Neuron (in vitro differentiated cells): ENCODE results near the gene SLC35E3.

ENCODE experiments used
- H2AFZ ChIP-seq: one replicate; pipeline ENCODE4 v1.6.1; 2013; ENCODE audit warnings: low read depth, mild to moderate bottlenecking, inconsistent platforms, low read length, moderate library complexity
- H3K27me3 ChIP-seq: one replicate; pipeline ENCODE4 v1.6.1; 2013; ENCODE audit warnings: low read length; ENCODE audit not compliant: insufficient read depth
- H3K36me3 ChIP-seq: one replicate; pipeline ENCODE4 v1.6.1; 2013; ENCODE audit warnings: low read length; ENCODE audit not compliant: insufficient read depth
- H3K4me1 ChIP-seq: one replicate; pipeline ENCODE4 v1.6.1; 2013; ENCODE audit warnings: low read length; ENCODE audit not compliant: insufficient read depth
- H3K4me3 ChIP-seq: 2 replicates; pipeline ENCODE4 v1.5.1; 2013; ENCODE audit warnings: mild to moderate bottlenecking, low read length, moderate library complexity
- H3K9me3 ChIP-seq: one replicate; pipeline ENCODE4 v1.6.1; 2013; ENCODE audit warnings: low read length

The SLC35E3 gene

DNA sequence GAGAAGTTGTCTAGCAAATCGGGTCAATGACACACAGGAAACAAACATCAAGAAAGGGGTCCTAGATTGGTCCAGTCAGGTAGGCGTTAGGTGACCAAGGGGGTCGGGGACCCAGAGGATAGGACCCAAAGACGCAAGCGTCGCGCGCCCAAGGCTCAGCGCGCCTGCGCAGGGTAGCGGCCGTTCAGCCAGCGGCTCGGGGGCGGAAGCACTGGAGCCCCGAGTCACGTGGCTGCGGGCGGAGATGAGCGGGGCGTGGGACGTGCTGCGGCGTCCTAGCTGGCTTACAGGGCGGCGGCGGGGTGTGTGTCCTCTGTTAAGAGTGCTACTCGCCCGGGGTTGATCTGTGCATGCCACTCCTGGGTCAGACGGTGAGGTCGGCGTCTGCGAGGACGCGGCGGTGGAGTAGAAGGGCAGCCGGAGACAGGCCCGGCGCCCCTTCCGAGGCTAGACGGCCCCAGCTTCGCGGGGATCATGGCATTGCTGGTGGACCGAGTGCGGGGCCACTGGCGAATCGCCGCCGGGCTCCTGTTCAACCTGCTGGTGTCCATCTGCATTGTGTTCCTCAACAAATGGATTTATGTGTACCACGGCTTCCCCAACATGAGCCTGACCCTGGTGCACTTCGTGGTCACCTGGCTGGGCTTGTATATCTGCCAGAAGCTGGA is at the start of gene SLC35E3:
Gene SLC35E3 (plus strand): TSS at position 273 of the 668 bp plus-strand sequence. CDS start 202 bp downstream, at position 475.
- H2AFZ ChIP-seq, result peak within 1 kb of the TSS; percentile 93
- no peaks in the 10 kb centered on the region for H3K27me3 ChIP-seq
- H3K4me3 ChIP-seq, result peak within 1 kb of the TSS; percentile 89
- H3K4me1 ChIP-seq, result peaks cover 17% of the 10 kb centered on the region
- peaks cover 28% of the 10 kb centered on the region for H3K36me3 ChIP-seq
- H3K9me3 ChIP-seq, result no peaks in the 10 kb centered on the region

DNA sequence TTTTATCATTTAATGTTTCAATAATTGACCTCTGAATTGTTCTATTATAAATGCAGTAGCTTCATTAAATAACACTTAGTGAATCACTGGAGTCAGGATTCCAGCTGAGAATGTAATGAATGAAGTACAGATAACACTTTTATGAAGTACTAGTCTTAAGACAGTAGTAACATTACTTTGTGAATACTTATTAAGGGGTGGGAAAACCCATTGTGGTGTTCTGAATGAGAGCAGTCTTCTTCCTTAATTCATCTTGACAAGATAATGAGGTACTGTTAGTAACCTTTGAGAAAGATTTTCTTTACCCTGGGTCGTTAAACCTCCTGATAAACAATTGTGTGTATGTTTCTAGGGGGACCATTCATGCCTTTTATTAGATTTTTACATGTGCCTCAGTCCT is 46.5 kb upstream of the SLC35E3 start:
- Histone ChIP-seq H3K36me3 (peaks cover 76% of the 10 kb centered on the region), H2AFZ (no peak overlapping the region), H3K4me3 (no peak overlapping the region), H3K9me3 (no peaks in the 10 kb centered on the region), H3K27me3 (no peaks in the 10 kb centered on the region), H3K4me1 (no peaks in the 10 kb centered on the region)

DNA sequence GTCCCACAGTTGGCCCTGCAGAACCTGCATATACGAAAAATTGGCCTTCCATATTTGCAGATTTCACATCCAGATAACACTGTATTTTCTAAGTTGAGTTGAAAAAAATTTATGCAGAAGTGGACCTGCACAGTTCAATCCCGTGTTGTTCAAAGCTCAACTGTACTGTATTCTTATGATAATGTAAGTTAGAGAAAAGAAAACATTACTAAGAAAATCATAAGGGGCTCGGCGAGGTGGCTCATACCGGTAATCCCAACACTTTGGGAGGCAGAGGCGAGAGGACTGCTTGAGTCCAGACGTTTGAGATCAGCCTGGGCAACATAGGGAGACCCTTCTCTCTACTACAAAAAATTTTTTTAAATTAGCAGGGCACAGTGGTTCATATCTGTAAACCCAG is 18.2 kb upstream of the SLC35E3 start:
- H3K4me1 ChIP-seq, result no peaks in the 10 kb centered on the region
- no peaks in the 10 kb centered on the region for H3K27me3 ChIP-seq
- no peak overlapping the region for H3K4me3 ChIP-seq
- H3K9me3 ChIP-seq, result no peaks in the 10 kb centered on the region
- no peak overlapping the region for H2AFZ ChIP-seq
- peaks cover 46% of the 10 kb centered on the region for H3K36me3 ChIP-seq

DNA sequence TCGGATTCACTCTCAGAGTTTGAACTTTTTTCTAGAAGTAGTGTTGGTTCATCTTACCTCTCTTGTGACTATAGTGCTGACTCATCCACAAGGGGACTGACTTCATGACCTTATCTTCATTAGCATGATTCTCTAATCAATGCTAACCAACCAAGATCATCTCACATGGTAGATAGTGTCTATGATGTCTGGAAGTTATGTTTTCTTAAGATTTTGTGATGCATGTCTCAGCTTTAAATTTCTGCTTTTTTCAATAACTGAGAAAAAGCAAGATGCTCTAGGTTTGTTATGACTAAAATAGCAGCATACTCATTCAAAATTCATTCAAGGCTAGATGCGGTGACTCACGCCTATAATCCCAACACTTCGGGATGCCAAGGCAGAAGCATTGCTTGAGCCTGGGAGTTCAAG is 12.3 kb upstream of the SLC35E3 start:
- no peak overlapping the region for H3K4me3 ChIP-seq
- peaks cover 70% of the 10 kb centered on the region for H3K36me3 ChIP-seq
- H3K27me3 ChIP-seq, result no peaks in the 10 kb centered on the region
- H3K9me3 ChIP-seq, result no peaks in the 10 kb centered on the region
- H3K4me1 ChIP-seq, result no peaks in the 10 kb centered on the region
- no peak overlapping the region for H2AFZ ChIP-seq

DNA sequence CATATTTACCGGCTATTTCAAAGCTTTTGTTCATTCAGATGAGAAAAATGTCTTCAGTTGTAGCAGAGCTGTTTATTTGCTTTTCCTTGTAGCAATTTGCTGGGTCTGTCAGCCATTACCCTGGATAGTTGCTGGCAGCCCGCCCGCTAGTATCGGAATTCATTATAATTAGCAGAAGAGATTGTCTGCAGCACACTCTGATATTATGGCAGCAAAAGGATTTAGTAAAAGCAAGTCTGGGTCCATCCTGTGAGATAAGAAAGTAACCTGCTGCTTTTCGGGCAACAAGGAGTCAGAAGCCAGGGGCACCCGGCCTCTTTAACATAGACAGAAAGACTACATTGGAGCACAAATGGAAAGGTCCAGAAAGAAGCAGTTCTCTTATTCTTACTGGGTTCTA is 6.1 kb upstream of the SLC35E3 start:
- H3K36me3 ChIP-seq, result peaks cover 58% of the 10 kb centered on the region

DNA sequence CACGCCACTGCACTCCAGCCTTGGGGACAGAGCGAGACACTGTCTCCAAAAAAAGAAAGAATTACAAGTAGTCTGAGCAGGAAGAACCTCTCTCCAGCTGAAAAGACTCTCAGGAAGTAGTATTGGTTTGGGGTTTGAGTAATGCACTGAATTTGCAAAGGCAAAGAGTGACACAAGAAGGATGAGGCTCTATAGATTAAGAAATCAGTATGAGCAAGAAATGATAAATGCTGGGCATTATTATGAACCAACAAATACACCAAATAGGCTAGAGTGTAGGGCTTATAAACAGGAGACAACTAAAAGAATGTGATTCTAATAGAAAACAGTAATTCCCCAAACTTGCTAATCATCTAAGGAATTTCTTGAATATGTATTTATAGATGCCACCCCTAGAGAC is 2.6 kb upstream of the SLC35E3 start:
- Histone ChIP-seq H2AFZ (no peak overlapping the region), H3K4me1 (peaks cover 17% of the 10 kb centered on the region), H3K4me3 (no peak overlapping the region), H3K9me3 (no peaks in the 10 kb centered on the region), H3K27me3 (no peaks in the 10 kb centered on the region), H3K36me3 (peaks cover 32% of the 10 kb centered on the region)

More for the DNA sequence above, 6.1 kb upstream of the SLC35E3 start:
- H3K4me1 ChIP-seq, result no peaks in the 10 kb centered on the region
- H3K4me3 ChIP-seq, result no peak overlapping the region
- no peaks in the 10 kb centered on the region for H3K27me3 ChIP-seq
- no peaks in the 10 kb centered on the region for H3K9me3 ChIP-seq
- no peak overlapping the region for H2AFZ ChIP-seq

DNA sequence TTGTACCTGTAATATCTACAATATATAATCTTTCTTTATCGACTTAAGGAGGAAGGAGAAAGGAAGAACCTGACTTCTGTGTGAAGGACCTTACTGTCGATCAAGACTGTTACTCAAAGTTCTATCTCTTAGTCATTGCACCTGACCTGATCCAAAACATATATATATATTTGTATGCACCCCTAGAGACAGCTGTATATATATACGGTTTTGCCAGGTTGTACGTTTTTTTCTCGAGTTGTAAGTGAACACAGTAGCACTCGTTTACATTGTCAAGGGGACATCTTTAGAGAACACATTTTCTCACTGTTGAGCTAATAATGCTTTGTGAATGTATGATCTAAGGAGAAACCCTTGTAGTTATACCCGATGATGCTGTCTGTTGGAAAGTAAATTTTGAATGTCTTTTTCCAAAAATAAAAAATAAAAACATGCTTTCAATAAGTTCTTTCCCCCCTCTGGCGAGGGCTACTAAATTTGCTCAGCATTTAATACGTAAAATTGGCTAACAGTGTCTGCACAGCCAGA is 536 bp upstream of the SLC35E3 start:
- Histone ChIP-seq H3K4me3 (peak overlapping the region; percentile 89), H3K27me3 (no peaks in the 10 kb centered on the region), H2AFZ (peak overlapping the region; percentile 93), H3K9me3 (no peaks in the 10 kb centered on the region), H3K36me3 (peaks cover 24% of the 10 kb centered on the region), H3K4me1 (peaks cover 17% of the 10 kb centered on the region)

DNA sequence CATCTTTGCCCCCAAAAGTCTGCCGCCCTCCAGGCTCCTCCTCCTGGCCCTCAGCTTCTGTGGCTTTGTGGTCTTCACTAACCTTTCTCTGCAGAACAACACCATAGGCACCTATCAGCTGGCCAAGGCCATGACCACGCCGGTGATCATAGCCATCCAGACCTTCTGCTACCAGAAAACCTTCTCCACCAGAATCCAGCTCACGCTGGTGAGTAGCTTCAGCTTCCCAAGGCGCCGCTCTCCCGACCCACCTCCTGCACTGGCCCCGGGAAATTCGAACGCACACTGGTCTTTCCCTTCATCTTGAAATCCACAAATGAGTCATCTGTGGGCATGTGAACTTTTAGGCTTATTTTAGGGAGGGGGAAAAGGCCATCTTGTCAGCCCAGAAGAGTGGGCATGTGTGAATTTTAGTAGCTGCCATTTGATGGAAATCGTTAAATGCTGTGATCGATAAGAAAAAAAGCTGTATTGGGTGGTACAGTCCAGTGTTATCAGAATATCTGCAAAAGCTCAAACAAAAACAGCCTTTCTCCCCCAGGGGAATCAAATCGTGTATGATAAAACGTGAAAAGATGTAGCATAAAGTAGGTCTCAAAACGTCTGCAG is 700 bp downstream of the SLC35E3 start:
- peak overlapping the region; percentile 89 for H3K4me3 ChIP-seq
- H2AFZ ChIP-seq, result peak overlapping the region; percentile 93
- H3K27me3 ChIP-seq, result no peaks in the 10 kb centered on the region
- H3K9me3 ChIP-seq, result no peaks in the 10 kb centered on the region
- H3K36me3 ChIP-seq, result peaks cover 22% of the 10 kb centered on the region
- H3K4me1 ChIP-seq, result peaks cover 17% of the 10 kb centered on the region

DNA sequence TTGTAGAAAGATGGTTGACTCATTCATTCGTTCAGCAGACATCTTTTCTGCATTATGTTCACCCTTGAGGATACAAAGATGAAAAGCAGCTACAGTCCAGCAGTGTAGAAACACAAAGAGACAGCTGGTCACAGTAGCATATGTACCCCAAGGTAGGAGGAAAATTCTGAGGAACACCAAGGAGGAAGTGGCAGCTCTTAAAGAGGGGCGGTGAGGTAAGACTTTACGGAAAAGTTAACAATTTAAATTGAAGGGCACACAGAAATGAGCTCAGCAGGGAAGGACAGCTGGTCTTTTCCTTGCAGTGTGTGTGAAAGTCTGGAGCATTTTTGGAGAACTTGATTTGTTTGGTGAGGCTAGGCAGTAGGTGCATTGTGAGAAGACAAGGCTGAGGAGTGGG is 3.5 kb downstream of the SLC35E3 start:
- Histone ChIP-seq H3K4me3 (no peak overlapping the region), H2AFZ (no peak overlapping the region), H3K9me3 (no peaks in the 10 kb centered on the region), H3K4me1 (peaks cover 17% of the 10 kb centered on the region), H3K36me3 (peaks cover 24% of the 10 kb centered on the region), H3K27me3 (no peaks in the 10 kb centered on the region)

DNA sequence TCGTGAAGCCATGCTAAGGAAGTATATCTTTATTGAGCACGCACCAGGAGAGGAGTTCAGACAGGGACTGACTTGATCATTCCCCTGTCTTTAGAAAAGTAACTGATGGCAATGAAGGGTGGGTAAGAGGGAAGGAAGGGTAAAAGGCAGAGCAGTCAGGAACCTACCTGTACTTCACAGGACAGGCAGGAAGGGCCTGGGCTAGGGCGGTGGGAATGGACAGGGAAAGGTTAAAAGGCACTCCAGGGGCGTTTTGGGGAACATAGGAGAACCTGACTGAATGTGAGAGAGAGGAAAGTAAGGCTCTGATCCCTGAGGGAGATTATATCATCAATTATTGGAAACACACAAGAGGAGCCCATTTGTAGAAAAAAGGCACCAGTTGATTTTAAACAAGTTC is 3.9 kb downstream of the SLC35E3 start:
- H3K4me1 ChIP-seq, result peaks cover 17% of the 10 kb centered on the region
- H2AFZ ChIP-seq, result no peak overlapping the region
- peaks cover 26% of the 10 kb centered on the region for H3K36me3 ChIP-seq
- H3K27me3 ChIP-seq, result no peaks in the 10 kb centered on the region
- H3K9me3 ChIP-seq, result peaks cover 2% of the 10 kb centered on the region
- H3K4me3 ChIP-seq, result no peak overlapping the region

DNA sequence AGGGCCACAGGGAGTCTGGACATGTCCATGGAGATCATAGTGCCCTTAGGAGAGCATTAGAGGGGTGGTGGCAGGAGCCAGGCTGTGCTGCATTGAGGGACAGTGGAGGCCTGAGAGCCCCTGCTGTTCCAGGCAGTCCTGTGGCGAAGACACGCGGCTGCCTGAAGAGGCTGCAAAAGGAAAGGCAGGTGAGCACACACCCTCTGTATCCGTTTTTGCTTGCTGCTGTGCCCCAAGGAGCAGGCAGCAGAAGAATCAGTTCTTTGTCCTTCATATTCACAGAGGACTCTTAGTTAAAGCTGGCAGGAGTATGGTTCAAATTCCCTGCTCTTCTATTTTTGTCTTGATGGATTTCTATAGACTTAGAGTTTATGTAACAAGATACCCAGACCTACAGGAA is 4.5 kb downstream of the SLC35E3 start:
- Histone ChIP-seq H2AFZ (no peak overlapping the region), H3K4me1 (peaks cover 17% of the 10 kb centered on the region), H3K27me3 (no peaks in the 10 kb centered on the region), H3K4me3 (no peak overlapping the region), H3K9me3 (peaks cover 6% of the 10 kb centered on the region), H3K36me3 (peaks cover 32% of the 10 kb centered on the region)

DNA sequence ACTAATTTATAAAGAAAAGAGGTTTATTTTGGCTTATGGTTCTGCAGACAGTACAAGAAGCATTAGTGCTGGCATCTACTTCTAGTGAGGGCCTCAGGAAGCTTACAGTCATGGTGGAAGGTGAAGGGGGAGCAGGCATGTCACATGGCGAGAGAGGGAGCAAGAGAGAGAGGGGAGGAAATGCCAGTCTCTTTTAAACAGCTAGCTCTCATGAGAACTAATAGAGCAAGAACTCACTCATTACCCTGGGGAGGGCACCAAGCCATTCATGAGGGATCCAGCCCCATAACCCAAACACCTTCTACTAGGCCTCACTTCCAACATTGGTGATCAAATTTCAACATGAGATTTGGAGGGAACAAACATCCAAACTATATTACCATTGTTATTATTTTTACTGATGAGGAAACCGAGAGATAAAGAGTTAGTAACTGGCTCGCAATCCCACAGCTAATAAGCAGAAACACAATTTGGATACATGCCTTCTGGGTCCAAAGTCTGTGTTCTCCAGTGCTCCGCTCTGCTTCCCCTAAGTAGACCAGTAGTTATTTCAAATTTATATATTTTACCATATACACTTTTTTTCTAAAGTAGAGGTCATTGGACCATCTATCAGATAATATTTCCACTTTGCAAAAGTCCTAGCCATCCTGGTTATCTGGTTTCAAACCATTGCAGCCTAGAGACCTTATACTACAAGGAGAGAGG is 9.7 kb downstream of the SLC35E3 start:
- Histone ChIP-seq H3K9me3 (peaks cover 6% of the 10 kb centered on the region), H2AFZ (no peak overlapping the region), H3K36me3 (peaks cover 46% of the 10 kb centered on the region), H3K4me3 (no peak overlapping the region), H3K4me1 (no peaks in the 10 kb centered on the region), H3K27me3 (no peaks in the 10 kb centered on the region)

DNA sequence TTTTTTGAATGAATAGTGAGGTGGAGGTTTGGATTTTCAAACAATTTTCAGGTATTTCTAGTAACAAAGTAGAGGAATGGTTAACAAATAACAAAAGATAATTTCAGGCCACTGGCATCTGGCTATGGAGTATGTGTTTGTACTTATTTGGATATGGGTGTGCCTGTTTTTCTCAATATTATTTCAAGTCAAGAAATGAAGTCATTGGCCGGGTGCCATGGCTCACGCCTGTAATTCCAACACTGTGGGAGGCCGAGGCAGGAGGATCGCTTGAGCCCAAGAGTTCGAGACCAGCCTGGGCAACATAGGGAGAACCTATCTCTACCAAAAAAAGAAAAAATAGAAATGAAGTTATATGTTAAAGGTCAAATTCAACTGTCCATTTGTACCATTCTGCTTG is 13.9 kb downstream of the SLC35E3 start:
- Histone ChIP-seq H3K9me3 (peaks cover 4% of the 10 kb centered on the region), H3K27me3 (no peaks in the 10 kb centered on the region), H3K36me3 (peaks cover 53% of the 10 kb centered on the region), H3K4me3 (no peak overlapping the region), H3K4me1 (no peaks in the 10 kb centered on the region), H2AFZ (no peak overlapping the region)
